NCI-H1694 treated with DMSO at 0.1 percent for 48 hours (cell line): Measurements from ENCODE around the gene EIF3I.

ENCODE experiments used
- DNase-seq: peaks from one replicate; lab custom pipeline; 2025; lab: John Stamatoyannopoulos, UW

Gene EIF3I

DNA sequence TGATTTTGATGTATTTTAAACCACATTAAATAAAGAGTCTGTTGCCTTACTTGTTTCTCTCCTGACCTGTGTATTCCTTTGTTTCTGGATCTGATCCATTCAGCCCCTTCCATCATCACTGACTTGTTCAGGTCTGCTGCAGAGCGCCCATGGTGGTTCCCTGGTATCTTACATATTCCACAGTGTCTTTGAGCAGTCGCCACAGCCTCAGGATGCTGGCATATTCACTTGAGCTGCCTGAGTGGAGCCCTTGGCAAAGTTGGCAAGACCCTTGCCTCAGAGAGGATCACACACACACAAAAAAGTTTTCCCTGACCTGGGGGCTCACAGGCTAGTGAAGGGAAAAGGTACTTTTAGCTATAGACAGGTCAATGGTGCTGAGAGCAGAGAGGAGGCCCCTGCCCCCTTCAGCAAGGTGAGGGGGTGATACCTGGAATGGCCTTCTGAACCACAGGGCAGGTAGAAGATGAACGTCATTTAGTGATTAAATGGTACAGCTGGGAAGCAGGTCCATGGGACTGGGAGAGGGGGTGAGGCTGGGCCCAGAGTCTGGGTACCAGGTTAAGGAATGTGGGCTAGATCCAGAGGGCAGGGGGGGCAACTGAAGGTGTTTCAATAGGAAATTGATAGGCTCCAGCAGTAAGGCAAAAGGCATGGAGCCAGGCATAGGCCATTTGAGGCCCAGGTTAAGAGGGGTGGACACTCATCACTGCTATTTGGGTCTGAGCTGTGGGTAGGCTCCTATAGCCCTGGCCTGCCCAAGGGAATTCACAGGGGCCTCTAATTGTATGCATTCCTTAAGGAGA lies 23.8 kb upstream of the EIF3I start:
- no peak for DNase-seq

DNA sequence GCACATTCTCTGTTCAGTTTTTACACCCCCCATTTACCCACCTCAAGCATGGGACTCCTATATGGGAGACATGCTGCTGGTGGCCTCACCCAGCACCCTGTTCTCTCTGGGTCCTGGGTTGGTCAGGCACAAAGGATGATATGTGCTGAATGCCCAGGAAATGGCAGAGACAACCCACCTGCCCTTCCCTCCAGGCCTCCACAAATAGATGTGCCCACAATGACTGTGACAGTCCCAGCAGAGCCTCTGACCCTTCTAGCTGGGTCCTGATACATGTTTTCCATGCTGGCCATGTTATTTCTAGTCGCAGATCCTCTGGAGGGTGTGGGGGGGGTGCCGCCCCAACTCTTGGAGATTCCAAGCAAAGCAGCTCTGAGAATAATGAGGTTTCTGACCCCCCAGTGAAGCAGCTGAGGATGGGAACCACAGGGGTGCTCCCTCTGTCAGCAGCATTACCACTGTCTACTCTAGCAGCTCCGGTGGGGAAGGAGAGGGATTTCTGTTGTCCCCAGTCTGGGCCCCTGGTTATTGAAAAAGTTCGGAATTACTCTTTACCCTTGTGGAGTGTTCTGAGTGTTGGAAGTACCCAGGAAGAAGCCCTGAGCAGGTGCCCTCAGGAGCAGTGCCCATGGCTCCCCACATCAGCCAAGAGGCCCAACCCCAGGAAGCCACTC lies 23.0 kb upstream of the EIF3I start:
- no peak for DNase-seq

- no peak for DNase-seq
Measured at GRCh38 chr1:32199717-32200072, 22.5 kb upstream of the EIF3I start.

GRCh38 chr1:32200226-32201010 lies 21.8 kb upstream of the EIF3I start, which contains the start of gene CCDC28B:
Gene CCDC28B, plus strand, starts transcription at chr1:32200595. Its CDS starts 1,341 bp downstream, at chr1:32201936.
- DNase-seq, result peak; percentile 42

DNA sequence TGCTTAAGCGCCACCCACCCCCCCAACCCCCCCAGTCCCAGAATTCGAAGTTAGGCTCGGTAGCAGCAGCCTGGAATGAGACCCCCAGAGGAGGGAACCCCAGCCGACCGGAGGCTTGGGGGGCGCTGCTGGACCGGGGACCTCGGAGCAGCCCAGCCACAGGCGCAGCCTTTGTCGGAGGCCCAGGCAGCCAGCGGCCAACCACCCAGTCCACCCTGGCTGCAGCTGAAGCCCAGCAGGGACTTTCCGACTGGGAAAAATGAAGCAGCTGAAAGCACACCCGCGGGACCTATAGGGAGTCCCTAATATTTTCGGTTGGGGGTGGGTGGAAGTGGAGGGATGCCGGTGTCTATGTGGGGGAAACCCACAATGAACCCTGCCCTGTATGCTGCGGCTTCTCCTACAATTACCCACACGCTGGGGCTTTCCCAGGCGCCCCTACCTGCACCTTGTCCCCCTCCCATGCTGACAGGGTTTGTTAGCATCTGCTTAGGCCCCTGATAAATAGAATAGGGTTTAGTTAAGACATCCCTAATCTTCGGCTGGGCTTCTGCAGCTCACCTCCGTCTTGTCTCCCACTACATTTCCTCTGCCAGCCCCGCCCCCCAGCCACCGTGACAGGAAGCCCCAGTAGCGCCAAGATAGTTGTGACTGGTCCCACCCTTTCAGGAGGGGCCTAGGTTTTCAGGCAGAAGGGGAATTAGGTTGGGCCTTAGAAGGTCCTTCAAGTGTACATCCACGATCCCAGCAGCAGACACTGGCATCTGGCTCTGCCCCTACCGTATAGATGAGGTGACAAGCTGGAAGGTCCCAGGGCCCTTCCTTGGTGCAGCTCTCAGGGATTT lies 21.0 kb upstream of the EIF3I start:
- DNase-seq, result no peak

- no peak for DNase-seq
Measured at GRCh38 chr1:32204943-32205361, 17.3 kb upstream of the EIF3I start.

DNA sequence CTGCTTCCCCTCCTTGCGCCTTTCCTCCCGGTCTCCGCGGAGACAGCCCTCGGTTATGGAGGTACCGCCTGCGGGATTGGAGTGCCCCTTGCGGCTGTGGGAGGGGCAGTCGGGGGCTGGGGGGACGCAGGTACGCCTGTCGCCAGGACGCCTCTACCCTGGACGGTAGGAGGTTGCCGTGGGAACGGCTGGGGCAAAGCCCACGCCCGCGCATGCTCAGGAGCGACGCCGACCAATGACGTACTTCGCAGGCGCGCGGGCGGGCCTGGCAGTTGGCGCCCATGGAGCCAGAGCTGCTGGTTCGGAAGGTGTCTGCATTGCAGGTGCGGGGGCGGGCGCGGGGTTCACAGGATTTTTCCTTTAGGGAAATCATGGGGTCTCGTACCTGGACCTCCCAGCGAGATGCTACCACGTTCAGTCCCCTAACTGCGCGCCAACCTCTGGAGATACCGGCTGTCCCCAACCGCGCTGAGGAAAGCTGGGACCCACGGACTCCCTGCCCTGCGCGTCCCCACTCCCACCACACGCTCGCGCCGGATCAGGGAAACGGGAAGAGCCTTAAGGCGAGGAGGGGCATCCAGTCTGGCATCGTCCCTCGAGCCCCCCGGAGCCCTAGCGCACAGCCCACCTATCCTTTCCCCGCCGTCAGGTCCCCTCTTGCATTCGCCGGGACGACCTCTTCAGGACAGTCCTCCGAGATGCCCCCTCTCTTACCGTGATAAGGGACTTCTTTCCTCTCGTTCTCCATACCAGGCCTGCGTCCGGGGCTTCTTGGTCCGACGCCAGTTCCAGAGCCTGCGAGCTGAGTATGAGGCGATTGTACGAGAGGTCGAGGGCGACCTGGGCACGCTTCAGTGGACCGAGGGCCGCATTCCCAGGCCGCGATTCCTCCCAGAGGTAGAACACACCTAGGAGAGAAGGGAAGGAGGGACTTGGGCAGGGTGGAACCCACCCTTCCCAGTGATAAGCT lies 16.5 kb upstream of the EIF3I start, which contains the start of gene IQCC:
IQCC (plus strand) TSS at position 271 of the 970 bp plus-strand sequence; CDS start at position 282, 11 bp downstream.
- DNase-seq, result peak; percentile 49

DNA sequence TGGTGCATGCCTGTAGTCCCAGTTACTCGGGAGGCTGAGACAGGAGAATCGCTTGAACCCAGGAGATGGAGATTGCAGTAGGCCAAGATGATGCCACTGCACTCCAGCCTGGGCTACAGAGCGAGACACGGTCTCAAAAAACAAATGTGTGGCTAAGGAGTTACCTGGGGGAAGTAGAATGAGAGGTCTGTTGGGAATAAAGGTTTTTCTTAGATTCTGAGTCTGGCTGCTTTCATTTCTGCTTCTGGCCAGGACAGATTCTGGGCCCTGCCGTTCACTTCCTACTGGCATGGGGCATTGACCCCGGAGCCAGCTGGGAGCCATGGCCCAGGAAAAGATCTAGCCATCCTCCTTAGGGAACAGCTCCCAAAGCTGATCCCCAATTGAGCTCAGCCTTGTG lies 13.7 kb upstream of the EIF3I start:
- DNase-seq, result no peak

GRCh38 chr1:32208891-32209328 lies 13.3 kb upstream of the EIF3I start, which contains the start of gene DCDC2B:
Gene DCDC2B, plus strand, starts transcription at chr1:32209089. Its CDS starts 5 bp downstream, at chr1:32209094.
- DNase-seq, result no peak

DNA sequence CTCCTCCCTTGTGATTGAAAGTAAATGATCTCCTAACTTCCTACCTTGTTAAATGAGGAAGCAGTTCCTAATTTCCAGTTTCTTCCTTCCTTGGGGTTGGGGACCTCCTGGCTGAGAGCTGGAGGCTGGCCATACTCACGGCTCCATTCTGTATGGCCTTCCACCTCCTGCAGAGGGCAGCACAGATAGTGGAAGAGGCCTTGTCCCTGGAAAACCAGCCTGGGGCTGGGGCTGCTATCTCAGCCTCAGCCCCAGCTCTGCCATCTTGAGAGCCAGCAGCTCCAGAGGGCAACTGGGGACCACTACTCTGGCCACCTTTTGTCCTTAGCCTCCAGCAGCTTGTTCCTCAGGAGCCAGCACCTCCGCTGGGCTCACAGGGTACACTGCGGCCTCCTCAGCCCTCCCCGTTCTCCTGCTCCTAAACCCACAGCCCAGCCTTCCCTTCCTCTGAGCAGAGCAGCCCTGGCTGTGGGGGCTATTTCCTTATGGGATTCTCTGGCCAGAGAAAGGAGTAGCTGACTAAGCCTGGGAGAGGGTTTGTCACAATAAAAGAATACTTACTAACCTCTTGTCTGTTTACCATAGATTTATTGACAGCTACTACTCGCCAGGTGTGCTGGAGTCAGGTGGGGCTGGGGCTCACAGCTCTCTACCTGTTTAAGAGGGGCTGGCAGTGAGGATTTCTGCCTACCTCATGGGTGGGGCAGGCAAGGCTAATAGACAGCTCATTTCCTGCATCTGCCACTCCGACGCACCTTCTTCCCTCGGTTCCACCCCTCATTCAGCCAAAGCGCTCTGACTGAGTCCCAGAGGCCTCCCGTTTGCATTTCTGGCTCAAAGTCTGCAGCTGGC lies 6.4 kb upstream of the EIF3I start:
- peak; percentile 18 for DNase-seq

DNA sequence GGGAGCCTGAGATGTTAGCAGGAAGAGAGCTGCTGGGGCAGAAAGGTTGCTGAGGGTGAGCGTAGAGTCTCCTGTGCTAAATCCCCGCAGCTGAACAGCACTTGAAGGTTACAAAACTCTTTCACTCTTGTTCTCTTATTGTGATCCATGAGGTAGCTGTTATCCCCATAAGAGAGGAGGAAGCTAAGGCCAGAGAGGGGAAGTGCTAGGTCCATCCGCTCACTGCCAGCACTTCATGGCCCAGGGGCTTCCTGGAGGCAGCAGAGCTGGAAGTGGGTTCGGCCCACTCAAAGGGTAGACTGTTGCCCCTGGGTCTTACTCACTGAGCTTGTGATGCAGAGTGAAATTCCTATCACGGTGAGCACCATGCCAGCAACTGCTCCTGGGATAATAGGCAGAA lies 5.6 kb upstream of the EIF3I start:
- DNase-seq, result no peak

GRCh38 chr1:32219022-32219421 lies 3.2 kb upstream of the EIF3I start:
- DNase-seq, result no peak

DNA sequence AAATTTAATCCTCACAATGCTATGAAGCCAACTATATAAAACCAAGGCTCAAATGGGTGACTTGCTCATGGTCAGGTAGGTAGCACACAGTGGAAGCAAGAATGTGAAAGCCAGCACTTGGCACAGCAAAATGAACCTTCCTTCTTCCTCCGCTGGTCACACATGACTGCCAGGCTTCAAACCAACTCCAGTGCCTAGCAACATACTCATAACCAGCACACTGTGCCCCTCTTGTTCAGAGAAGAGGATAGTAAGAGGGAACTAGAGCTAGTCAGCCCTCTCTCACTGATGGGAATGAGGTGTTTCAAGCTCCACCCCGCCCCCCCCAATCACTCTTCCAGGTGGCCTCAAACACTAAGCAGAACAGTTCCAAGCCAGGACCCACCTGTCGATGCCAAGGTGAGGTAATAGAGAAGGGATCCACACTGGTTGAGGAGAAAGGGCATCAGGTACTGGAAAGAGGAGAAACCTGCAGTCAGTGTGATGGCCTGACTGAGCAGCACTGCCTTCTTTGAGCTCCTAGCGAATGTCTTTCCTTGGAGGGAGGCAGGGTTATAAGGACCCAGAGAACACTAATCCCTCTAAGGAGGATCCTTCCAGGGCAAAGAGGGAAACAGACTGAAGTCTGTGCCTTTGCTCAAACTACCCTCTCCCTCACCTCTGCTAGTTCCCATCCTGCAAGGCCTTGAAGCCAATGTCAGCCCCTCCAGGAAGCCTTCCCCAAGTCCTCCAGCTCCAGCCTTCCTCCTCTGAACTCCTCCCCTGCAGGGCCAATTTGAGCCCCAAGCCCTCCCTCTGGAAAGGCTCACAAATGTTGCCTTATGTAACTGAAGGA lies 1.2 kb upstream of the EIF3I start:
- no peak for DNase-seq

GRCh38 chr1:32221581-32221979 lies 627 bp upstream of the EIF3I start:
- DNase-seq, result no peak

- no peak for DNase-seq
Measured at GRCh38 chr1:32223683-32224082, 1.5 kb downstream of the EIF3I start.

- DNase-seq, result no peak
Measured at GRCh38 chr1:32224285-32224684, 2.1 kb downstream of the EIF3I start.

DNA sequence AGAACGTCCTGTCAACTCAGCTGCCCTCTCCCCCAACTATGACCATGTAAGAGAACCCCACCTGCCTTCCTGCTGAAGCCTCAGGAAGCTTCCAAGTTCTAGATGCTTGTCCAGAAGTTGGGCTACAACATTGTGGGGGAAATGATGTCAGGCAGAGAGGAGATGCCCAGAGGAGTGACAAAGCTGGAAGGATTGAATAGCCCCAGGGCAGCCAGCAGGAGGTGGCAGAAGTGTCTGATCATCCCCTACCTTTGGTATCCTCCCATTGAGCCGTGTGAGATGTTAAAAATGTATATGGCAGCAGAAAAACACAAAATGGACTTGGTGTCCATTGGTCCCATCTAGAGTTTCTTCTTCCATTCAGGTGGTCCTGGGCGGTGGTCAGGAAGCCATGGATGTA lies 6.6 kb downstream of the EIF3I start:
- DNase-seq, result no peak

DNA sequence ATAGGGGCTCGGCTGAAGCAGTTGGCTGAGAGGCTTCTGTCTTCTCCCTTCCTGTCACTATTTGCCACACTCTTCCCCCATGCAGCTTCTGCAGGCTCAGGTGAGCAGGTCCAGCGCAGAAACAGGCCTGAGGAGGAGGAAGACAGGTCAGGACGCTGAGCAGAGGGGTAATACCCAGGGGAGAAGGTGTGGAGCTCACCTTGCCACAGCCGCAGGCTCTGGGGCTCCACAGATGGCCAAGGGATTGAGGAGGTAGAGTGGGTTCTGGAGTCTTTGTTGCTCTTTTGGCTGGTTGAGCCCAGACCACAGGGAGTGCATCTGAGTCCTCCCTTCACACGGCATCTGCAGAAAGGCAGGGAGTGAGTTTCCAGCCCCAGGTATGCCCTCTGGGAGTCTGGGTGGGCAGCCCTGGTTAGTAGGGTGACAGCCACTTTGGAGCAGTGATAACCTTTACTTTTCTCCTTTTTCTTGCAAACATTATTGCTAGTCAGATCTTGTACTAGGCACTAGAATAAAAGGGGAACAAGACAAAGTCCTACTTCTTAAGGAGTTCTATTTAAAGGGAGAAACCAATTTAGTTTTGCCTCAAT lies 9.7 kb downstream of the EIF3I start:
- no peak for DNase-seq
